Testis (tissue), 3 donors: ENCODE data around the gene SREBF2. TPM values are rescaled to one million over a fixed set of nuclear protein-coding genes. Genes with fewer than 3 reads are reported as not detected.

ENCODE experiments used
- DNase-seq: peaks from one replicate; pipeline ENCODE4 v3.0.0-alpha.2; 2019
- H3K27ac ChIP-seq, 2 donors: fragments of 200-600 bp; sonication (generic); one replicate each; pipeline ENCODE4 v1.5.1; 2019
- H3K27me3 ChIP-seq: fragments of 200-600 bp; sonication (generic); one replicate; pipeline ENCODE4 v1.5.1; 2019
- H3K36me3 ChIP-seq: fragments of 200-600 bp; sonication (generic); one replicate; pipeline ENCODE4 v1.5.1; 2017; ENCODE audit warnings: low read depth; ENCODE audit errors: missing control alignments
- H3K4me1 ChIP-seq: fragments of 200-600 bp; sonication (generic); one replicate; pipeline ENCODE4 v1.5.1; 2019
- H3K4me3 ChIP-seq, 2 donors: fragments of 200-600 bp; sonication (generic); one replicate each; pipeline ENCODE4 v1.5.1; 2017 to 2019
- H3K9me3 ChIP-seq: fragments of 200-600 bp; sonication (generic); one replicate; pipeline ENCODE4 v1.5.1; 2017
- CTCF ChIP-seq, 3 experiments: fragments of 450-650 bp in 2 of 3; fragments of 200-600 bp in 1 of 3; sonication (generic) in 1 of 3; IDR thresholded peaks; one replicate each; pipeline ENCODE4 v1.5.1; 2016 to 2019; ENCODE audit warnings: antibody characterized with exemption in 3 of 3, mild to moderate bottlenecking in 2 of 3, moderate library complexity in 1 of 3
- POLR2A ChIP-seq: fragments of 450-650 bp; IDR thresholded peaks from one replicate; pipeline ENCODE4 v1.6.1; 2017; ENCODE audit warnings: antibody characterized with exemption, mild to moderate bottlenecking, moderate library complexity
- WGBS, 2 donors: methylation state at CpG; one replicate each; pipeline ENCODE4 v1.1.5; 2018; 5-methylcytosine and 5-hydroxymethylcytosine counted together
- intact Hi-C: fragments of 100-400 bp; cut with DNase I; formaldehyde crosslinking; loops from one replicate; pipeline ENCODE4 v1.15.1; 2023; ENCODE audit warnings: low total_unique reads
- polyA plus RNA-seq: library from polyadenylated mRNA; stranded (reverse); fragments of 350-450 nt; fragmentation: Illumina TruSeq; extraction: RNeasy Lipid Tissue Mini Kit (QIAGEN cat#74804); gene quantifications from one replicate; pipeline ENCODE4 v1.2.3, GENCODE V29; 2014; ENCODE audit warnings: low read depth, low replicate concordance; ENCODE audit not compliant: insufficient read depth
- total RNA-seq, 2 donors: library from RNA; depleted of rRNA; stranded (reverse); fragments of >200 nt; gene quantifications; one replicate each; pipeline ENCODE4 v1.2.3, GENCODE V29; 2016

SREBF2 gene
- total and polyA plus RNA-seq, 3 donors from 2014 or later = 59.7 to 119 (median 79.8) TPM

GRCh38 chr22:41818596-41818995 is 14.3 kb upstream of the SREBF2 start:
- Histone ChIP-seq H3K36me3 (no peaks in the 10 kb centered on the region), H3K27ac (no peak overlapping the region), H3K4me1 (no peaks in the 10 kb centered on the region), H3K4me3 (no peak overlapping the region), H3K27me3 (no peaks in the 10 kb centered on the region), H3K9me3 (no peaks in the 10 kb centered on the region)
- DNase-seq = no peak
- intact Hi-C loops = no loop called here
- TF ChIP-seq POLR2A (no peak), CTCF (IDR thresholded peaks at IDR 0.05) (no peak)
- WGBS, 2 donors = 57 to 86% methylated on average over 6 of the region's 6 CpGs

DNA sequence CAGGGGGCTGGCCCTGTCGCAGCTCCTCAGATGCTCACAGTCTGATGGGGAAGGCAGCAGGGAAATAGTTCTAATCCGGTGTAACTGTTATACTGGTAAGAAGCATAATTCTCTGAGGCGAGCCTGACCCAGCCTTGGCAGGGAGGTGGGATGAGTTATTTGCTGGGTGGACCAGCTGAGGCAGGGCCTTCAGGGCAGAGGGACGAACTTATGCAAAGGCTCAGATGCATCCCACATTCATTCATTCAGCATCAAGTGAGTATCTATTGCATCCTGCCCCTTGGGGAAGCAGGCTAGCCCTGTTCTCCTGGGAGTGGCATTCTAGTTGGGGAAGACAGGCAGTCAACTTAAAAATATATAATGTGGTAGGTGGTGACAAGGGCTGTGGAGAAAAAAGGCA is 13.6 kb upstream of the SREBF2 start:
- 91 to 93% methylated on average over 4 of the region's 4 CpGs for WGBS, 2 donors
- Histone ChIP-seq H3K9me3 (no peaks in the 10 kb centered on the region), H3K4me1 (no peaks in the 10 kb centered on the region), H3K4me3 (no peak overlapping the region), H3K27ac (no peak overlapping the region), H3K27me3 (no peaks in the 10 kb centered on the region), H3K36me3 (no peaks in the 10 kb centered on the region)
- DNase-seq = no peak
- TF ChIP-seq CTCF (IDR thresholded peaks at IDR 0.05) (no peak), POLR2A (no peak)
- intact Hi-C loops = no loop called here

GRCh38 chr22:41820447-41820846 is 12.5 kb upstream of the SREBF2 start:
- Histone ChIP-seq H3K27ac (no peak overlapping the region), H3K4me1 (peaks cover 4% of the 10 kb centered on the region), H3K9me3 (no peaks in the 10 kb centered on the region), H3K4me3 (no peak overlapping the region), H3K36me3 (no peaks in the 10 kb centered on the region), H3K27me3 (no peaks in the 10 kb centered on the region)
- TF ChIP-seq CTCF (IDR thresholded peaks at IDR 0.05) (no peak), POLR2A (no peak)
- DNase-seq = no peak
- intact Hi-C loops = loop anchor here (5.0 kb wide), 1 partner anchor 122 kb away; no protein-coding TSS in a partner anchor
- WGBS, 2 donors = 89 to 90% methylated on average over 4 to 5 of the region's 5 CpGs

DNA sequence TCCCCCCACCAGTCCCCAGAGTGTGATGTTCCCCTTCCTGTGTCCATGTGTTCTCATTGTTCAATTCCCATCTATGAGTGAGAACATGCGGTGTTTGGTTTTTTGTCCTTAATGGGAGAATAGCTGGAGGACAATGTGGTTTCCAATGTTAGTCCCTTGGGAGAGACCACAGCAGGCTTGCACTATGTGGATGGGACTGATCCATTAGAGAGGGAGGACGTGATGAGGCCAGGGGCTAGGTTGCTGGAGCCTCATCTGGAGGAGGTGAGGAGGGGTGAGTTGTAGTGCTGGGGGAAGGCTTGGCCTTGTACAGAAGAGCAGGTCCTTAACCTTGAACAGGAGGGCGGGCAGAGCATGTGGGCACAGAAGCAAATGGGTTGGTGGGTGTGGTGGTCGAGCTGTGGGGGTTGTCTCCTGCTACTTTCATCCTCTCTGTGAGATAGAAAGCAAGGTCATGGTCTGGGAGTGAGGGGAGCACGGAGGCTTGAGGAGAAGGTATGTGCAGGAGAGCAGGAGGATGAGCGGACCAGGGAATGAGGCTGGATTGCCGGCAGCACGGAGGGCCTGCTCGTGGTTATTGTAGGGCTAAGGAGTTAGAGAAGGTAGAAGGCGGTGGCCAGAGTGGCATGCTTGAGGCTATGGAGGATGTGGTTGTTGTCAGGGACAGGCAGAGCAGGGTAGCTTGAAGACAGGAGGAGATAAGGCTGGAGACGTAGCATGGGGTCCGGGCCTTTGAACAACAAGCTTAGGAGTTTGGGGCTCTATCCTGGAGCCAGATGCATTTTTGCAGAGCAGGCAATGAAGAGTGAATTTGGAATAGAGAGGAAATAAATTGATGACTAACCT is 11.2 kb upstream of the SREBF2 start:
- Histone ChIP-seq H3K36me3 (no peaks in the 10 kb centered on the region), H3K27me3 (no peaks in the 10 kb centered on the region), H3K27ac (no peak overlapping the region), H3K4me1 (peaks cover 16% of the 10 kb centered on the region), H3K4me3 (no peak overlapping the region), H3K9me3 (no peaks in the 10 kb centered on the region)
- TF ChIP-seq CTCF (IDR thresholded peaks at IDR 0.05) (no peak), POLR2A (no peak)
- intact Hi-C loops = loop anchor here (5.0 kb wide), 1 partner anchor 121 kb away; no protein-coding TSS in a partner anchor
- 75 to 83% methylated on average over 12 of the region's 12 CpGs for WGBS, 2 donors
- no peak for DNase-seq
